GM08714 (cell line): ENCODE results near the gene ZIM2.

Experiments
- H3K4me3 ChIP-seq: fragments of 200-500 bp; sonication (Bioruptor generic); 2 replicates; pipeline ENCODE4 v1.5.1; 2014; ENCODE audit warnings: mild to moderate bottlenecking, low read length, inconsistent platforms
- ZNF274 ChIP-seq: IDR thresholded peaks from 2 replicates; pipeline ENCODE4 v1.6.1; 2012; ENCODE audit warnings: mild to moderate bottlenecking, low read depth, low read length

The ZIM2 gene

GRCh38 chr19:56808717-56809392, 31.7 kb downstream of the ZIM2 start:
- no peak for TF ChIP-seq ZNF274
- no peak overlapping the region for H3K4me3 ChIP-seq

DNA sequence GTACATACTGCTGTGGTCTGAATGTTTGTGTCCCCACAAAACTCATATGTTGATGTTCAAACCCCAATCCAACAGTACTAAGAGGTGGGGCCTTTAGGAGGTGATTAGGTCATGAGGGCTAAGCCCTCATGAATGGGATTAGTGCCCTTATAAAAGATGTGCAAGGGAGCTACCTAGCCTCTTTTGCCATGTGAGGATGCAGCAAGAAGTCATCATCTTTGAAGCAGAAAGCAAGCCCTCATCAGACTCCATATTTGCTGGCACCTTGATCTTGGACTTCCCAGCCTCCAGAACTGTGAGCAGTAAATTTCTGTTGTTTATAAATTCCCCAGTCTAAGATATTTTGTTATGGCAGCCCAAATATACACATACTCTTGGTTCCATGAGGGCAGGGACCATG, 33.9 kb downstream of the ZIM2 start:
- no peak overlapping the region for H3K4me3 ChIP-seq
- no peak for TF ChIP-seq ZNF274

DNA sequence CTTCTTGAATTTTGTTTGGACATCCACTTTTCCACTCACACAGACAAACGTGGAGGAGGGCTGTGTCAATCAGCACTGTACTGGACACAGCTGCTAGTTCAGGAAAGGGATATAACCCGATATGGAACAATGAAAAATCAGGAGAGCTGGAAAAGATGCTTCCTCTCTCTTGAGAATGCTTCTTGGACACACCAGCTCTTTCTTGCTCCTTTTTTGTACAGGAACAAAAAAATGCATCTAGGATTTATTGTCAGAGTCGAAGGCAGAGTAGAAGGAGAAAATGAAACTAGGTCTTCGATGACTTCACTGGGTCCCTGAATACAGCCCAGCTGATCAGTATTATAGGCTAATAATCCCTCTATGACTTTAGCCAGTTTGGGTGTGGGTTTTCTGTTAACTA, 62.2 kb downstream of the ZIM2 start:
- no peak for TF ChIP-seq ZNF274
- no peak overlapping the region for H3K4me3 ChIP-seq

DNA sequence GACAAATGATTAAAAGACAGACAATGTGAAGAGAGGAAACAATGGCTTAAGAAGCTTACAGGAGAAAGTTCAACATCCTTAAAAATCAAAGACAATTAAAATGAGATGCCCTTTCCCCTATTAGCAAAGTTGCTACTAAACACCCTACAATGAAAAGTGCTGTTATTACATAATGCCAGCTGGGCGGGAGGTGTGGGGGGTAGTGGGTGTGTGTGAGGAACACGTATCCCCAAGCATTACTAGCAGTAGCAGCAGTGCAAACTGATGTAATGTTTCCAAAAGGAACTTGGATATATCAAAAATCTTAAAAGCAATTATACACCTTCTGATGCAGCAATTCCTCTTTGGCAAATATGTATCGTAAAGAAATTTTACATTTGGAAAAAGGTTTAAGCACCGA, 70.9 kb downstream of the ZIM2 start:
- no peak for TF ChIP-seq ZNF274
- no peak overlapping the region for H3K4me3 ChIP-seq

DNA sequence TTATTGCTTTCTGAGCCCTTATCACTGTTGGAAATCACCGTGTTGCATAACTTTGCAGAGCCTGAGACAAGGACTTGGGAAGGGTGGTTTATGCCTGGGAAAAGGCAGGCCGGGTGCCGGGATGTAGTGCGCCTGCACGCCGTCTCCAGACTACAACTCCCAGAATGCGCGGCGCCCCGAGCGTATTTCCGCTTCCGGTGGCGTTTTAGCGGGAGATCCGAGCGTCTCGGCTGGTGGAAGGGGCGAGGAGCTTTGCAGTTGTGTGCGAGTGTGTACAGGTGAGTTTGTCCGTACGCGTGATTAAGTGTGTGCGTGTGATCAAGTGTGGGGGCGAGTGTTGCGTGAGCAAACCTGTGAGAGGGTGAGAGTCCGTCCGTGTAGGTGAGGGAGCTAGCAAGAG, 75.4 kb downstream of the ZIM2 start:
- H3K4me3 ChIP-seq = no peak overlapping the region
- TF ChIP-seq ZNF274 = no peak

- H3K4me3 ChIP-seq = no peak overlapping the region
- no peak for TF ChIP-seq ZNF274
These were observed 76.3 kb downstream of the ZIM2 start for GRCh38 chr19:56764196-56764695.

GRCh38 chr19:56760842-56761241, 79.7 kb downstream of the ZIM2 start:
- no peak for TF ChIP-seq ZNF274
- H3K4me3 ChIP-seq = no peak overlapping the region

- H3K4me3 ChIP-seq = no peak overlapping the region
- TF ChIP-seq ZNF274 = no peak
These were observed 81.0 kb downstream of the ZIM2 start for GRCh38 chr19:56759531-56759930.

DNA sequence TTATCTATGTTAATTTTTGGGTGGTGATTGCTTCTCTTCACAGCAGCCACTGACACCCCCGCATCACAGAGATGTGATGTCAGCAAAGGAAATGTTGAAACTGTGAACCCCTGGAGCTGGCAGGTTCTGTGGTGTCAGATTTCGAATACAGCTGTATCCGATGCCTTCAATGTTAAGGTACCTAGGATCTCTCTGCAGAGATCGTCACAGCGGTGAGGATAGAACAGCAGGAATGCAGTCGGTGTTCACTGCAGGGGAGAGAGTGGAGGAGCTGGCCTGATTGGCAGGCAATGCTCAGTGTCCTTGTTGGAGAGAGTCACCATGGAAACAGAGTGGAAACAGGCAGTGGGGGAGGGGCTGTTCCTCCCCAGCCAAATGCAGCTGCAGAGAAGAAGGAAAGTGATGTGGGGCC, 89.4 kb downstream of the ZIM2 start:
- H3K4me3 ChIP-seq = no peak overlapping the region
- TF ChIP-seq ZNF274 = no peak

GRCh38 chr19:56750658-56751057, 89.9 kb downstream of the ZIM2 start:
- TF ChIP-seq ZNF274 = no peak
- H3K4me3 ChIP-seq = no peak overlapping the region

DNA sequence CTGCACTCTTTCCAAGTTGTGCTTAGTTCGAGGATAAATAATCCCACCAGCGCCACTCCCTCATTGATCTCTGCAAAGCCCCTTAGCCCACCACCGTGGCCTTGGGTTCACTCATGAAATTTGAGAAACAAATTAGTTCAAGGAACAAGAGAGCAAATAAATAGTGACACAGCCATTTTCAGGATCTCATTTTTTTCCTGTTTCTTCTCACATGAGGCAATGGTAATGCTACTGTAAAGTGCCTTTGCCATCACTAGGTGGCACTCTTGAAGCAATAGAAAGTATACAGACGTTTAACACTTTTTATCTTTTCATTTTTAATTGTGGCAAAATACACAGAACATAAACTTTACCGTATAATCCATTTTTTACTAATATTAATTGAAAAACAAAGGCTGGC, 92.1 kb downstream of the ZIM2 start:
- TF ChIP-seq ZNF274 = no peak

DNA sequence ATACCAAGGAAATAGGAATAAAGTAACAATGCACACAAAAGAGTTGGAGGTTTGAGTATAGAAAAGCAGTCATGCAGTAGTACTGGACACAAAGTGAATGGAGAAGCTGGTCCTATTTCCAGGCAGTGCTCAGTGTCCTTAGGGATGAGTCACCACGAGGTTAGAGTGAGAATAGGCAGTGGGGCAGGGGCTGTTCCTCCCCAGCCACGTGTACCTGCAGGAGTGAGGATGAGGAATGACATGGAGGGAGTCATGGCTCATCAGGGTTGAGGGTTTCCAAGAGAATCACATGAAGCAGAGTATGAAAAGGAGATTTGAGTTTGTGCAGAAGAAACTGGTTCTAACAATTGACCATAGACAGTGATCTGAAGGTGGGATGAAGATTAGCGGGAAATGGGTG, 94.2 kb downstream of the ZIM2 start:
- no peak overlapping the region for H3K4me3 ChIP-seq
- no peak for TF ChIP-seq ZNF274

More for the DNA sequence above, 92.1 kb downstream of the ZIM2 start:
- no peak overlapping the region for H3K4me3 ChIP-seq

- no peak overlapping the region for H3K4me3 ChIP-seq
- no peak for TF ChIP-seq ZNF274
These were observed 100.0 kb downstream of the ZIM2 start for GRCh38 chr19:56740501-56740900.

GRCh38 chr19:56736571-56736970, 104.0 kb downstream of the ZIM2 start:
- no peak overlapping the region for H3K4me3 ChIP-seq
- TF ChIP-seq ZNF274 = no peak

- no peak for TF ChIP-seq ZNF274
- H3K4me3 ChIP-seq = no peak overlapping the region
These were observed 107.5 kb downstream of the ZIM2 start for GRCh38 chr19:56732976-56733375.

GRCh38 chr19:56727677-56728076, 112.8 kb downstream of the ZIM2 start:
- no peak for TF ChIP-seq ZNF274

More at GRCh38 chr19:56727677-56728076, 112.8 kb downstream of the ZIM2 start:
- H3K4me3 ChIP-seq = no peak overlapping the region
